ENCODE results near the gene COL23A1. TPM values are rescaled to one million over a fixed set of nuclear protein-coding genes. Genes with fewer than 3 reads are reported as not detected.

Gene COL23A1
- total and polyA plus RNA-seq, 2 of the 8 experiments (the other 6 are each of a cell fraction or from before 2014, with no cell fraction given), result 3.1 to 4.7 TPM

- Histone ChIP-seq H3K4me1 (replicated peaks in 1 of 4; ENCODE audit: control insufficient read depth in 3 of 4, insufficient read depth in 4 of 4, low read length in 3 of 4) (peaks cover 0 to 11% (median 8%) of the 10 kb centered on the region in 4 experiments; a peak in 6 of 7 replicates), H2AK5ac (ENCODE audit: low read depth, low read length) (no peak overlapping the region), H4K20me1 (replicated peaks in 1 of 2; ENCODE audit: control insufficient read depth in 1 of 2, insufficient read depth in 2 of 2, low read length in 2 of 2) (no peaks in the 10 kb centered on the region), H3K9ac (replicated peaks in 1 of 4; ENCODE audit: extremely low read depth in 1 of 4, low read depth in 3 of 4, low read length in 3 of 4) (no peak overlapping the region), H4K91ac (replicated peaks; ENCODE audit: insufficient read length, low read length) (no peak overlapping the region), H4K5ac (ENCODE audit: insufficient read length, low read depth, low read length) (no peak overlapping the region), H3K23me2 (ENCODE audit: low read depth, low read length) (no peaks in the 10 kb centered on the region; the same call in 1 of the 2 replicates), H3K23ac (ENCODE audit: insufficient read length) (no peak overlapping the region), H3K4me3 (ENCODE audit: extremely low read depth in 1 of 4, insufficient read depth in 2 of 4, low read depth in 3 of 4, low read length in 4 of 4) (no peak overlapping the region), H3K79me2 (ENCODE audit: control insufficient read depth in 1 of 2, insufficient read depth in 2 of 2, low read length in 2 of 2) (no peaks in the 10 kb centered on the region), H3K14ac (ENCODE audit: insufficient read length) (no peak overlapping the region), H2BK20ac (ENCODE audit: low read length) (no peak overlapping the region), H2BK5ac (ENCODE audit: low read depth, low read length) (no peak overlapping the region), H2AFZ (ENCODE audit: low read length) (no peak overlapping the region), H3K4ac (replicated peaks; ENCODE audit: insufficient read length, low read depth, low read length) (no peak overlapping the region), H3K36me3 (ENCODE audit: control insufficient read depth in 2 of 4, insufficient read depth in 4 of 4, low read length in 3 of 4) (no peaks in the 10 kb centered on the region), H3K27me3 (replicated peaks in 1 of 4; ENCODE audit: control insufficient read depth in 3 of 4, extremely low read depth in 1 of 4, insufficient read depth in 3 of 4, low read length in 3 of 4) (no peaks in the 10 kb centered on the region), H3K27ac (ENCODE audit: low read depth, low read length) (no peak overlapping the region; the same call in 1 of the 2 replicates), H3K79me1 (ENCODE audit: low read depth, low read length) (no peaks in the 10 kb centered on the region), H3K56ac (replicated peaks; ENCODE audit: insufficient read length, low read depth, low read length) (no peak overlapping the region), H2BK15ac (ENCODE audit: low read length) (no peak overlapping the region), H3K4me2 (ENCODE audit: insufficient read depth in 1 of 2, low read depth in 2 of 2, low read length in 2 of 2) (no peak overlapping the region), H3K18ac (ENCODE audit: extremely low read depth, low read length) (no peak overlapping the region), H2BK120ac (replicated peaks; ENCODE audit: low read depth, low read length) (no peak overlapping the region), H4K8ac (ENCODE audit: extremely low read depth, insufficient read depth, low read length) (no peak overlapping the region; the same call in 1 of the 2 replicates), H3K9me3 (ENCODE audit: insufficient read depth in 2 of 2, low read depth in 1 of 2, low read length in 1 of 2) (no peaks in the 10 kb centered on the region), H2BK12ac (ENCODE audit: low read depth, low read length) (peak overlapping the region; percentile 23; the same call in 1 of the 2 replicates)
- FAIRE-seq (no peak), DNase-seq (ENCODE audit: low read depth in 1 of 2, low spot score in 2 of 2) (no peak)
- POLR2A ChIA-PET (ENCODE audit: partially characterized antibody), result interaction anchor here (0.5 kb wide), 1 partner anchor 22 kb away, joined by 4 read pairs; no protein-coding TSS in a partner anchor
- 87% methylated on average over 6 of the region's 6 CpGs; no CpG with 5 or more reads in 1 of the 2 experiments for WGBS, 2 experiments (ENCODE audit: extremely low coverage in 1 of 2, insufficient coverage in 1 of 2, insufficient read length in 1 of 2, insufficient replicate concordance in 2 of 2, low coverage in 1 of 2, low lambda C conversion rate in 2 of 2, missing lambda C conversion rate in 1 of 2)
- CTCF ChIA-PET (ENCODE audit: partially characterized antibody), result interaction anchor here (0.7 to 2.1 kb wide), 4 partner anchors 21 to 231 kb away, joined by 3 to 6 read pairs (median 4); no protein-coding TSS in a partner anchor
- TF ChIP-seq RXRA (IDR thresholded peaks at IDR 0.05; ENCODE audit: insufficient read depth, low read depth, low read length) (no peak), ATF2 (IDR thresholded peaks at IDR 0.05; ENCODE audit: low read length) (no peak), E2F6 (IDR thresholded peaks at IDR 0.05) (no peak), FOSL1 (IDR thresholded peaks at IDR 0.05; ENCODE audit: insufficient read depth, low read depth, low read length) (no peak), POLR2AphosphoS5 (IDR thresholded peaks at IDR 0.05; ENCODE audit: low read depth, low read length) (no peak), TCF12 (IDR thresholded peaks at IDR 0.05; ENCODE audit: low read depth, low read length) (no peak), JUN (IDR thresholded peaks at IDR 0.05; ENCODE audit: low read depth, low read length) (no peak), SIN3A (conservative IDR thresholded peaks at IDR 0.05 in 1 of 2, IDR thresholded peaks at IDR 0.05 in 1 of 2; ENCODE audit: low read depth in 1 of 2, low read length in 2 of 2) (no peak), SP4 (IDR thresholded peaks at IDR 0.05; ENCODE audit: low read length) (no peak), BRCA1 (IDR thresholded peaks at IDR 0.05; ENCODE audit: low read depth, low read length) (no peak), SIX5 (IDR thresholded peaks at IDR 0.05; ENCODE audit: low read depth, low read length) (no peak), KDM4A (IDR thresholded peaks at IDR 0.05; ENCODE audit: low read depth, low read length, severe bottlenecking) (no peak)
These were observed 123.9 kb downstream of the COL23A1 start for GRCh38 chr5:178466342-178466741.

Data from H1 (cell line).